Neural cell (in vitro differentiated cells): ENCODE data around the gene SCARB2.

Source experiments
- POLR2AphosphoS5 ChIP-seq: IDR thresholded peaks from 2 replicates; pipeline ENCODE4 v1.6.1; 2012
- TF ChIP-seq, protein P1 (sequence below): fragments of 450-650 bp; IDR thresholded peaks from 2 replicates; pipeline ENCODE4 v1.5.1; 2014; ENCODE audit warnings: antibody characterized with exemption, mild to moderate bottlenecking, moderate library complexity; ENCODE audit not compliant: poor library complexity, severe bottlenecking

- no peak for TF ChIP-seq POLR2AphosphoS5
- TF ChIP-seq, protein P1, sequence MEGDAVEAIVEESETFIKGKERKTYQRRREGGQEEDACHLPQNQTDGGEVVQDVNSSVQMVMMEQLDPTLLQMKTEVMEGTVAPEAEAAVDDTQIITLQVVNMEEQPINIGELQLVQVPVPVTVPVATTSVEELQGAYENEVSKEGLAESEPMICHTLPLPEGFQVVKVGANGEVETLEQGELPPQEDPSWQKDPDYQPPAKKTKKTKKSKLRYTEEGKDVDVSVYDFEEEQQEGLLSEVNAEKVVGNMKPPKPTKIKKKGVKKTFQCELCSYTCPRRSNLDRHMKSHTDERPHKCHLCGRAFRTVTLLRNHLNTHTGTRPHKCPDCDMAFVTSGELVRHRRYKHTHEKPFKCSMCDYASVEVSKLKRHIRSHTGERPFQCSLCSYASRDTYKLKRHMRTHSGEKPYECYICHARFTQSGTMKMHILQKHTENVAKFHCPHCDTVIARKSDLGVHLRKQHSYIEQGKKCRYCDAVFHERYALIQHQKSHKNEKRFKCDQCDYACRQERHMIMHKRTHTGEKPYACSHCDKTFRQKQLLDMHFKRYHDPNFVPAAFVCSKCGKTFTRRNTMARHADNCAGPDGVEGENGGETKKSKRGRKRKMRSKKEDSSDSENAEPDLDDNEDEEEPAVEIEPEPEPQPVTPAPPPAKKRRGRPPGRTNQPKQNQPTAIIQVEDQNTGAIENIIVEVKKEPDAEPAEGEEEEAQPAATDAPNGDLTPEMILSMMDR = no peak
Observed at GRCh38 chr4:76235915-76236314, 22.3 kb upstream of the SCARB2 start.
